ENCODE measurements around the gene NAT16. TPM values are rescaled to one million over a fixed set of nuclear protein-coding genes. Genes with fewer than 3 reads are reported as not detected.

NAT16 gene
- total and polyA plus RNA-seq, 9 of the 15 experiments (the other 6 are each of a cell fraction or from before 2014, with no cell fraction given), result 0.04 TPM; not detected in 8

DNA sequence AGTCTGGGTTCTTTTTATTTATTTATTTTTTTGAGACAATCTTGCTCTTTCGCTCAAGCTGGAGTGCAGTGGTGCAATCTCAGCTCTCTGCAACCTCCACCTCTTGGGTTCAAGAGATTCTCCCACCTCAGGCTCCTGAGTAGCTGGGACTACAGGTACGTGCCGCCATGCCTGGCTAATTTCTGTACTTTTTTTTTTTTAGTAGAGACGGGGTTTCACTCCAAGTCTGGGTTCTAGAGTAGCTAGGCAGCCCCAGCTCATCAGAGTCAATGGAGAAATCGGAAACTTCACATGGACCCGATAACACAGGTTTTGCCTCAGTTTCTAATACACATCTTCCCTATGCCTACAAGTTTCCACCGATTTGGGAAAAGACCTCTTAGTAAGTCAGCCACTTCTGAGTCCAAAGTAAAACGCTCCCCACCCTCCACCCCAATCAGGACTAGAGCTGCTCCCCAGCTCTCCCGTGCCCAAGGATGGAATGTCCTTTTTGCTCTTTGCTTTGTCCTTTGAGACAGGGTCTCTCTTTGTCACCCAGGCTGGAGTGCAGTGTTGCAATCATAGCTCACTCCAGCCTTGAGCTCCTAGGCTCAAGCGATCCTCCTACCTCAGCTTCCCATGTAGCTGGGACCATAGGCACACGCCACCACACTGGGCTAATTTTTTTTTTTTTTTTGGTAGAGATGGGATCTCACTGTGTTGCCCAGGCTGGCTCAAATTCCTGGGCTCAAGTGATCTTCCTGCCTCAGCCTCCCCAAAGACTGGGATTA lies 57.0 kb downstream of the NAT16 start:
- intact Hi-C loops (cut with micrococcal nuclease), result no loop called here
- POLR2A ChIA-PET, result interaction anchor here (0.6 to 2.6 kb wide), 9 partner anchors 11 to 449 kb away, joined by 3 to 13 read pairs (median 3); partner anchors contain the start of gene TRIM56

More for the DNA sequence above, 57.0 kb downstream of the NAT16 start:
- no peak overlapping the region for H3K27ac ChIP-seq (ENCODE audit: extremely low read depth, low read depth, low read length)
- no peaks in the 10 kb centered on the region for H3K9me3 ChIP-seq (replicated peaks; ENCODE audit: control insufficient read depth, insufficient read depth, low read depth, low read length)
- CTCF ChIA-PET (ENCODE audit: low intra/inter-chr PET ratio), result interaction anchor here (0.7 kb wide), 1 partner anchor 80 kb away, joined by 4 read pairs; no protein-coding TSS in a partner anchor
- TF ChIP-seq, protein P1, sequence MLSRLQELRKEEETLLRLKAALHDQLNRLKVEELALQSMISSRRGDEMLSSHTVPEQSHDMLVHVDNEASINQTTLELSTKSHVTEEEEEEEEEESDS (CRISPR knock-in tag; IDR thresholded peaks at IDR 0.05), result no peak
- no peak for TF ChIP-seq NONO (IDR thresholded peaks at IDR 0.05; ENCODE audit: low read depth in 2 of 2, low read length in 1 of 2)
- TF ChIP-seq ZNF121 (CRISPR knock-in tag; conservative IDR thresholded peaks at IDR 0.05), result peak; percentile 75
- TF ChIP-seq TSC22D4 (tag; IDR thresholded peaks at IDR 0.05), result no peak
- TF ChIP-seq MYNN (IDR thresholded peaks at IDR 0.05), result no peak
- no peak for TF ChIP-seq MYNN (CRISPR knock-in tag; IDR thresholded peaks at IDR 0.05)
- no peak for TF ChIP-seq IFI16 (CRISPR knock-in tag; IDR thresholded peaks at IDR 0.05)
- no peak for TF ChIP-seq ZBED1 (IDR thresholded peaks at IDR 0.05)
- no peak for TF ChIP-seq ZNF766 (CRISPR knock-in tag; conservative IDR thresholded peaks at IDR 0.05)
- no peak for TF ChIP-seq YBX1 (IDR thresholded peaks at IDR 0.05)
- TF ChIP-seq CHD1 (IDR thresholded peaks at IDR 0.05; ENCODE audit: low read length), result no peak
- 0 out of 2 replicates have a peak, but pooled peaks have one; percentile 4 for TF ChIP-seq L3MBTL2 (IDR thresholded peaks at IDR 0.05)
- no peak for TF ChIP-seq ZNF77 (CRISPR knock-in tag; IDR thresholded peaks at IDR 0.05)
- no peak for DNase-seq (ENCODE audit: extremely low read depth in 1 of 4, low spot score in 3 of 4)
- no peak overlapping the region for H3K9ac ChIP-seq (ENCODE audit: insufficient read depth in 1 of 2, low read depth in 2 of 2, low read length in 2 of 2)
- no peak for ATAC-seq
- H3K4me2 ChIP-seq (ENCODE audit: insufficient read depth, low read length), result no peak overlapping the region; the same call in 1 of the 2 replicates
- no peaks in the 10 kb centered on the region for H4K20me1 ChIP-seq (replicated peaks; ENCODE audit: control insufficient read depth, insufficient read depth, low read length)
- 46% methylated on average over 11 of the region's 11 CpGs for WGBS (ENCODE audit: insufficient coverage, low coverage, missing lambda C conversion rate)
- FAIRE-seq, result no peak
- no peaks in the 10 kb centered on the region for H3K27me3 ChIP-seq (ENCODE audit: control insufficient read depth in 2 of 2, insufficient read depth in 2 of 2, low read length in 2 of 2)
- no peaks in the 10 kb centered on the region for H3K79me2 ChIP-seq (ENCODE audit: control insufficient read depth, insufficient read depth, low read length)
- H3K4me3 ChIP-seq, result no peak overlapping the region
- H3K4me1 ChIP-seq (replicated peaks in 1 of 2; ENCODE audit: control insufficient read depth in 2 of 2, insufficient read depth in 2 of 2, low read length in 2 of 2), result peaks cover 28 to 42% of the 10 kb centered on the region in 2 experiments
- H2AFZ ChIP-seq (ENCODE audit: low read depth, low read length), result no peak overlapping the region
- H3K9me1 ChIP-seq (ENCODE audit: control insufficient read depth, insufficient read depth, low read length), result no peaks in the 10 kb centered on the region
- in situ Hi-C loops (cut with MboI), result no loop called here
- H3K36me3 ChIP-seq (ENCODE audit: control insufficient read depth, insufficient read depth, low read length), result no peaks in the 10 kb centered on the region
- no TSS peak for BruUV-seq (replicated peaks)
